NB4 (cell line): Measurements from ENCODE around the gene IP6K1.

Source experiments
- CTCF ChIP-seq: IDR thresholded peaks from one replicate; pipeline ENCODE4 v1.5.1; 2012; ENCODE audit warnings: low read depth, low read length
- POLR2A ChIP-seq: IDR thresholded peaks from 2 replicates; pipeline ENCODE4 v1.6.1; 2011; ENCODE audit warnings: mild to moderate bottlenecking; ENCODE audit not compliant: insufficient read length; ENCODE audit errors: extremely low read depth

- no peak for TF ChIP-seq CTCF
- TF ChIP-seq POLR2A, result no peak
These were observed 56.3 kb downstream of the IP6K1 start for GRCh38 chr3:49729966-49730609.
